SK-N-SH (cell line): ENCODE data around the gene PARP12.

Experiments used
- CTCF ChIP-seq: fragments of 200-600 bp; sonication (generic); IDR thresholded peaks from 2 replicates; pipeline ENCODE4 v1.6.1; 2017; ENCODE audit warnings: antibody characterized with exemption, mild to moderate bottlenecking, moderate library complexity
- EZH2phosphoT487 ChIP-seq: fragments of 200-600 bp; sonication (generic); IDR thresholded peaks from 2 replicates; pipeline ENCODE4 v1.6.1; 2017; ENCODE audit warnings: low read depth, mixed run types, mild to moderate bottlenecking, antibody characterized with exemption, moderate library complexity, borderline replicate concordance
- MXI1 ChIP-seq: IDR thresholded peaks from 2 replicates; pipeline ENCODE4 v1.6.1; 2012; ENCODE audit warnings: mild to moderate bottlenecking, low read depth, low read length, improper control_type of control experiment
- RAD21 ChIP-seq: IDR thresholded peaks from 2 replicates; pipeline ENCODE4 v1.6.1; 2012; ENCODE audit warnings: mild to moderate bottlenecking, low read length

GRCh38 chr7:139991911-139992310 is 70.8 kb downstream of the PARP12 start:
- TF ChIP-seq CTCF = no peak
- no peak for TF ChIP-seq EZH2phosphoT487
- TF ChIP-seq RAD21 = no peak
- TF ChIP-seq MXI1 = no peak
